ENCODE measurements around the gene LY9. TPM values are rescaled to one million over a fixed set of nuclear protein-coding genes. Genes with fewer than 3 reads are reported as not detected.

LY9 gene
- polyA plus RNA-seq, 3 donors: 1.4 to 2.7 (median 1.7) TPM

GRCh38 chr1:160829766-160830165 is 33.8 kb downstream of the LY9 start:
- no peak overlapping the region for H3K9ac ChIP-seq (ENCODE audit: insufficient read depth, low read length, poor library complexity, severe bottlenecking)
- peaks cover 0 to 2% (median 0%) of the 10 kb centered on the region in 3 donors for H3K27me3 Mint-ChIP-seq (ENCODE audit: low read depth in 3 of 3)
- TF ChIP-seq CTCF (IDR thresholded peaks at IDR 0.05): no peak
- H3K27ac Mint-ChIP-seq: peak overlapping the region in 2 of 7 donors; percentile 22 to 41
- H2AFZ ChIP-seq (ENCODE audit: insufficient read depth, low read depth, low read length, poor library complexity, severe bottlenecking): no peak overlapping the region
- H3K4me3 ChIP-seq (replicated peaks in 1 of 3; ENCODE audit: low read depth in 2 of 3, low read length in 3 of 3): no peak overlapping the region
- WGBS (ENCODE audit: insufficient coverage): no CpG with 5 or more reads among the region's 1 CpG
- peaks cover 0 to 5% of the 10 kb centered on the region in 2 donors for H3K4me1 ChIP-seq (ENCODE audit: control insufficient read depth in 1 of 2, insufficient read depth in 2 of 2, low read length in 2 of 2)
- H3K27me3 ChIP-seq (ENCODE audit: control insufficient read depth in 2 of 2, insufficient read depth in 2 of 2, low read length in 2 of 2): no peaks in the 10 kb centered on the region
- peaks cover 56 to 68% of the 10 kb centered on the region in 2 donors for H3K36me3 ChIP-seq (replicated peaks in 1 of 2; ENCODE audit: control insufficient read depth in 1 of 2, insufficient read depth in 2 of 2, low read length in 2 of 2)
- H3K79me2 ChIP-seq (ENCODE audit: insufficient read depth, low read length): no peaks in the 10 kb centered on the region
- no peak overlapping the region for H3K27ac ChIP-seq (ENCODE audit: low read depth in 1 of 2, low read length in 2 of 2)
- H3K9me3 Mint-ChIP-seq: no peaks in the 10 kb centered on the region
- no peak overlapping the region for H3K4me2 ChIP-seq (replicated peaks; ENCODE audit: extremely low read depth, low read length, poor library complexity, severe bottlenecking)
- peaks cover 11% of the 10 kb centered on the region for H3K4me1 Mint-ChIP-seq
- intact Hi-C loops (cut with micrococcal nuclease): loop anchor here in 1 of 2 donors (5.0 to 10.0 kb wide), 2 partner anchors 105 to 163 kb away; no protein-coding TSS in a partner anchor
- peaks cover 4% of the 10 kb centered on the region for H4K20me1 ChIP-seq (ENCODE audit: insufficient read depth, low read length)
- no peak for DNase-seq
- H3K36me3 Mint-ChIP-seq: peaks cover 62 to 72% of the 10 kb centered on the region in 2 donors
- H3K9me3 ChIP-seq (replicated peaks in 1 of 2; ENCODE audit: control insufficient read depth in 1 of 2, insufficient read depth in 1 of 2, low read length in 2 of 2): no peaks in the 10 kb centered on the region
- H3K4me3 Mint-ChIP-seq: no peak overlapping the region

- peaks cover 67 to 79% of the 10 kb centered on the region in 2 donors for H3K36me3 Mint-ChIP-seq
- Histone ChIP-seq H4K20me1 (ENCODE audit: insufficient read depth, low read length) (peaks cover 4% of the 10 kb centered on the region), H3K4me2 (replicated peaks; ENCODE audit: extremely low read depth, low read length, poor library complexity, severe bottlenecking) (no peak overlapping the region), H3K27me3 (ENCODE audit: control insufficient read depth in 2 of 2, insufficient read depth in 2 of 2, low read length in 2 of 2) (no peaks in the 10 kb centered on the region), H3K4me1 (ENCODE audit: control insufficient read depth in 1 of 2, insufficient read depth in 2 of 2, low read length in 2 of 2) (peaks cover 0 to 5% of the 10 kb centered on the region in 2 donors), H3K27ac (ENCODE audit: low read depth in 1 of 2, low read length in 2 of 2) (no peak overlapping the region), H3K36me3 (replicated peaks in 1 of 2; ENCODE audit: control insufficient read depth in 1 of 2, insufficient read depth in 2 of 2, low read length in 2 of 2) (peaks cover 63 to 76% of the 10 kb centered on the region in 2 donors), H3K79me2 (ENCODE audit: insufficient read depth, low read length) (no peaks in the 10 kb centered on the region), H3K9ac (ENCODE audit: insufficient read depth, low read length, poor library complexity, severe bottlenecking) (no peak overlapping the region), H2AFZ (ENCODE audit: insufficient read depth, low read depth, low read length, poor library complexity, severe bottlenecking) (no peak overlapping the region), H3K9me3 (replicated peaks in 1 of 2; ENCODE audit: control insufficient read depth in 1 of 2, insufficient read depth in 1 of 2, low read length in 2 of 2) (no peaks in the 10 kb centered on the region), H3K4me3 (replicated peaks in 1 of 3; ENCODE audit: low read depth in 2 of 3, low read length in 3 of 3) (no peak overlapping the region)
- peak in 2 of 3 donors; percentile 27 to 46 for DNase-seq
- intact Hi-C loops (cut with micrococcal nuclease): loop anchor here in 1 of 2 donors (5.0 to 10.0 kb wide), 2 partner anchors 106 to 162 kb away; no protein-coding TSS in a partner anchor
- WGBS (ENCODE audit: insufficient coverage): 90% methylated on average over 3 of the region's 8 CpGs
- peaks cover 11% of the 10 kb centered on the region for H3K4me1 Mint-ChIP-seq
- TF ChIP-seq CTCF (IDR thresholded peaks at IDR 0.05): peak; percentile 56
- H3K9me3 Mint-ChIP-seq: no peaks in the 10 kb centered on the region
- H3K27ac Mint-ChIP-seq: peak overlapping the region in 3 of 7 donors; percentile 23 to 35 (median 26)
- peaks cover 0 to 2% (median 0%) of the 10 kb centered on the region in 3 donors for H3K27me3 Mint-ChIP-seq (ENCODE audit: low read depth in 3 of 3)
- no peak overlapping the region for H3K4me3 Mint-ChIP-seq
These were observed 34.6 kb downstream of the LY9 start for GRCh38 chr1:160830321-160831153.

Measured in CD14-positive monocyte (primary cell).